A549 (cell line): ENCODE measurements around the gene CCP110. TPM values are rescaled to one million over a fixed set of nuclear protein-coding genes. Genes with fewer than 3 reads are reported as not detected.

ENCODE experiments used
- ATAC-seq, 2 experiments: fragments of 200-7000 bp in 1 of 2; fragments of >200 bp in 1 of 2; cut with Nextera tagmentation in 1 of 2; cut with Tn5 transposase in 1 of 2; 3 replicates each; pipeline versions ENCODE4 v1.8.0 to v1.9.1; 2018 to 2020; ENCODE audit warnings: mild to moderate bottlenecking in 1 of 2, moderate library complexity in 1 of 2
- CTCF ChIA-PET: fragments of 300-600 bp; sonication (Branson Sonifier 250); formaldehyde crosslinking; extraction: SDS; loops from one replicate; lab custom pipeline; 2021; ENCODE audit warnings: antibody characterized with exemption, inconsistent platforms; lab: Yijun Ruan, JAX
- POLR2A ChIA-PET: fragments of 350-600 bp; formaldehyde crosslinking; extraction: SDS; loops from one replicate; lab custom pipeline; 2021; ENCODE audit warnings: antibody characterized with exemption, inconsistent platforms; lab: Yijun Ruan, JAX
- DNase-seq, 2 experiments: peaks; one replicate each; pipeline versions ENCODE4 v3.0.0 to v3.0.0-alpha.2; 2011 to 2016; ENCODE audit warnings: low read depth in 1 of 2, low spot score in 1 of 2
- FAIRE-seq: peaks from 2 replicates; lab custom pipeline; 2011; peaks lifted over from hg19 to GRCh38; lab: Jason Lieb, UNC
- H3K27ac ChIP-seq, 2 experiments: fragments of >200 bp; sonication (Bioruptor Twin); formaldehyde crosslinking; 3 replicates each; pipeline ENCODE4 v1.5.1; 2016 to 2017
- H3K4me1 ChIP-seq: fragments of >200 bp; sonication (Bioruptor Twin); formaldehyde crosslinking; 3 replicates; pipeline ENCODE4 v1.6.1; 2016
- H3K4me2 ChIP-seq: fragments of >200 bp; sonication (Bioruptor Twin); formaldehyde crosslinking; 3 replicates; pipeline ENCODE4 v1.6.1; 2016
- H3K4me3 ChIP-seq: fragments of >200 bp; sonication (Bioruptor Twin); formaldehyde crosslinking; 3 replicates; pipeline ENCODE4 v1.5.1; 2016
- H3K9me3 ChIP-seq: fragments of >200 bp; sonication (Bioruptor Twin); formaldehyde crosslinking; 3 replicates; pipeline ENCODE4 v1.6.1; 2016
- CEBPB ChIP-seq, 2 experiments: fragments of >200 bp in 1 of 2; sonication (Bioruptor Twin) in 1 of 2; formaldehyde crosslinking in 1 of 2; IDR thresholded peaks; 2 replicates each; pipeline ENCODE4 v1.6.1; 2012 to 2016
- EHF ChIP-seq: fragments of 250-450 bp; sonication (Bioruptor Pico); IDR thresholded peaks from 2 replicates; pipeline ENCODE4 v1.5.0; 2020; ENCODE audit warnings: mild to moderate bottlenecking
- EP300 ChIP-seq, 2 experiments: fragments of >200 bp; sonication (Bioruptor Twin); formaldehyde crosslinking; IDR thresholded peaks; 2 replicates in 1 of 2; 3 replicates in 1 of 2; pipeline ENCODE4 v1.6.1; 2016 to 2017
- JUNB ChIP-seq: fragments of >200 bp; sonication (Bioruptor Twin); formaldehyde crosslinking; IDR thresholded peaks from 2 replicates; pipeline ENCODE4 v1.6.1; 2016
- KDM5A ChIP-seq: fragments of 200-600 bp; sonication (generic); IDR thresholded peaks from 2 replicates; pipeline ENCODE4 v1.6.1; 2016; ENCODE audit warnings: antibody characterized with exemption, mild to moderate bottlenecking
- MAZ ChIP-seq: fragments of 150-350 bp; IDR thresholded peaks from 2 replicates; pipeline ENCODE4 v1.6.1; 2014; ENCODE audit warnings: antibody characterized with exemption, low read depth, low read length, borderline replicate concordance
- RFX5 ChIP-seq: fragments of 450-650 bp; IDR thresholded peaks from 2 replicates; pipeline ENCODE4 v1.7.1; 2014; ENCODE audit warnings: antibody characterized with exemption, mild to moderate bottlenecking, moderate library complexity
- ZSCAN20 ChIP-seq: fragments of 250-450 bp; sonication (Bioruptor Pico); IDR thresholded peaks from 2 replicates; pipeline ENCODE4 v1.8.0; 2022; ENCODE audit warnings: mild to moderate bottlenecking, moderate library complexity
- WGBS: methylation state at CpG from one replicate; pipeline ENCODE4 v1.1.6; 2017; ENCODE audit errors: missing lambda C conversion rate; 5-methylcytosine and 5-hydroxymethylcytosine counted together
- polyA plus RNA-seq, 4 experiments: library from polyadenylated mRNA; depleted of rRNA in 3 of 4; stranded (reverse); fragments of >200 nt; fragmentation: RNase III in 1 of 4; extraction: RNeasy Plus Mini Kit Qiagen cat#74134 plus additional on column Dnase treatment in 1 of 4; gene quantifications; 2 replicates in 3 of 4; 3 replicates in 1 of 4; pipeline ENCODE4 v1.2.3, GENCODE V29; 2011 to 2017
- TF ChIP-seq, protein P1 (sequence below): fragments of 250-450 bp; sonication (Bioruptor Pico); IDR thresholded peaks from 2 replicates; pipeline ENCODE4 v1.5.0; 2021; ENCODE audit warnings: mild to moderate bottlenecking, moderate library complexity, borderline replicate concordance
- TF ChIP-seq, protein P2 (sequence below): fragments of 200-600 bp; sonication (generic); IDR thresholded peaks from 2 replicates; pipeline ENCODE4 v1.6.1; 2016; ENCODE audit warnings: antibody characterized with exemption, mild to moderate bottlenecking, moderate library complexity
- TF ChIP-seq, protein P3 (sequence below): fragments of 250-450 bp; sonication (Bioruptor Pico); IDR thresholded peaks from 2 replicates; pipeline ENCODE4 v1.5.0; 2020; ENCODE audit warnings: low read depth, mild to moderate bottlenecking, moderate library complexity

The CCP110 gene
- polyA plus RNA-seq, 2 of the 4 experiments (the other 2 are of a cell fraction): 11.3 to 15.3 TPM

GRCh38 chr16:19513377-19514053, 10.2 kb upstream of the CCP110 start (continued):
- TF ChIP-seq, protein P1, sequence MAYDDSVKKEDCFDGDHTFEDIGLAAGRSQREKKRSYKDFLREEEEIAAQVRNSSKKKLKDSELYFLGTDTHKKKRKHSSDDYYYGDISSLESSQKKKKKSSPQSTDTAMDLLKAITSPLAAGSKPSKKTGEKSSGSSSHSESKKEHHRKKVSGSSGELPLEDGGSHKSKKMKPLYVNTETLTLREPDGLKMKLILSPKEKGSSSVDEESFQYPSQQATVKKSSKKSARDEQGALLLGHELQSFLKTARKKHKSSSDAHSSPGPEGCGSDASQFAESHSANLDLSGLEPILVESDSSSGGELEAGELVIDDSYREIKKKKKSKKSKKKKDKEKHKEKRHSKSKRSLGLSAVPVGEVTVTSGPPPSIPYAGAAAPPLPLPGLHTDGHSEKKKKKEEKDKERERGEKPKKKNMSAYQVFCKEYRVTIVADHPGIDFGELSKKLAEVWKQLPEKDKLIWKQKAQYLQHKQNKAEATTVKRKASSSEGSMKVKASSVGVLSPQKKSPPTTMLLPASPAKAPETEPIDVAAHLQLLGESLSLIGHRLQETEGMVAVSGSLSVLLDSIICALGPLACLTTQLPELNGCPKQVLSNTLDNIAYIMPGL (CRISPR knock-in tag): no peak
- no peak for TF ChIP-seq JUNB
- TF ChIP-seq, protein P2, sequence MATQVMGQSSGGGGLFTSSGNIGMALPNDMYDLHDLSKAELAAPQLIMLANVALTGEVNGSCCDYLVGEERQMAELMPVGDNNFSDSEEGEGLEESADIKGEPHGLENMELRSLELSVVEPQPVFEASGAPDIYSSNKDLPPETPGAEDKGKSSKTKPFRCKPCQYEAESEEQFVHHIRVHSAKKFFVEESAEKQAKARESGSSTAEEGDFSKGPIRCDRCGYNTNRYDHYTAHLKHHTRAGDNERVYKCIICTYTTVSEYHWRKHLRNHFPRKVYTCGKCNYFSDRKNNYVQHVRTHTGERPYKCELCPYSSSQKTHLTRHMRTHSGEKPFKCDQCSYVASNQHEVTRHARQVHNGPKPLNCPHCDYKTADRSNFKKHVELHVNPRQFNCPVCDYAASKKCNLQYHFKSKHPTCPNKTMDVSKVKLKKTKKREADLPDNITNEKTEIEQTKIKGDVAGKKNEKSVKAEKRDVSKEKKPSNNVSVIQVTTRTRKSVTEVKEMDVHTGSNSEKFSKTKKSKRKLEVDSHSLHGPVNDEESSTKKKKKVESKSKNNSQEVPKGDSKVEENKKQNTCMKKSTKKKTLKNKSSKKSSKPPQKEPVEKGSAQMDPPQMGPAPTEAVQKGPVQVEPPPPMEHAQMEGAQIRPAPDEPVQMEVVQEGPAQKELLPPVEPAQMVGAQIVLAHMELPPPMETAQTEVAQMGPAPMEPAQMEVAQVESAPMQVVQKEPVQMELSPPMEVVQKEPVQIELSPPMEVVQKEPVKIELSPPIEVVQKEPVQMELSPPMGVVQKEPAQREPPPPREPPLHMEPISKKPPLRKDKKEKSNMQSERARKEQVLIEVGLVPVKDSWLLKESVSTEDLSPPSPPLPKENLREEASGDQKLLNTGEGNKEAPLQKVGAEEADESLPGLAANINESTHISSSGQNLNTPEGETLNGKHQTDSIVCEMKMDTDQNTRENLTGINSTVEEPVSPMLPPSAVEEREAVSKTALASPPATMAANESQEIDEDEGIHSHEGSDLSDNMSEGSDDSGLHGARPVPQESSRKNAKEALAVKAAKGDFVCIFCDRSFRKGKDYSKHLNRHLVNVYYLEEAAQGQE: no peak

GRCh38 chr16:19515757-19516156, 8.0 kb upstream of the CCP110 start:
- CTCF ChIA-PET: interaction anchor here (1.8 to 3.2 kb wide), 2 partner anchors 13 to 39 kb away, joined by 6 to 24 read pairs; partner anchors contain the start of gene VPS35L
- DNase-seq (no peak), FAIRE-seq (no peak), ATAC-seq (no peak)
- no peak overlapping the region for H3K27ac ChIP-seq
- TF ChIP-seq ZSCAN20 (CRISPR knock-in tag) (no peak), CEBPB (IDR thresholded peaks at IDR 0.05) (no peak), KDM5A (no peak), JUNB (no peak), EP300 (IDR thresholded peaks at IDR 0.05) (no peak), RFX5 (no peak), MAZ (no peak), EHF (CRISPR knock-in tag) (no peak)
- TF ChIP-seq, protein P2: no peak
- TF ChIP-seq, protein P3, sequence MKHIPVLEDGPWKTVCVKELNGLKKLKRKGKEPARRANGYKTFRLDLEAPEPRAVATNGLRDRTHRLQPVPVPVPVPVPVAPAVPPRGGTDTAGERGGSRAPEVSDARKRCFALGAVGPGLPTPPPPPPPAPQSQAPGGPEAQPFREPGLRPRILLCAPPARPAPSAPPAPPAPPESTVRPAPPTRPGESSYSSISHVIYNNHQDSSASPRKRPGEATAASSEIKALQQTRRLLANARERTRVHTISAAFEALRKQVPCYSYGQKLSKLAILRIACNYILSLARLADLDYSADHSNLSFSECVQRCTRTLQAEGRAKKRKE (CRISPR knock-in tag): no peak
- peaks cover 50% of the 10 kb centered on the region for H3K4me1 ChIP-seq
- WGBS: 67% methylated on average over 2 of the region's 2 CpGs
- H3K4me2 ChIP-seq: no peak overlapping the region
- POLR2A ChIA-PET: no interaction called here
- no peaks in the 10 kb centered on the region; the same call in 2 of the 3 replicates for H3K9me3 ChIP-seq
- no peak overlapping the region for H3K4me3 ChIP-seq
